Measurements from ENCODE around the gene CFLAR. TPM values are rescaled to one million over a fixed set of nuclear protein-coding genes. Genes with fewer than 3 reads are reported as not detected.

The CFLAR gene
- total and polyA plus RNA-seq, 2 donors from 2014 or later, result 47.2 to 263 TPM

DNA sequence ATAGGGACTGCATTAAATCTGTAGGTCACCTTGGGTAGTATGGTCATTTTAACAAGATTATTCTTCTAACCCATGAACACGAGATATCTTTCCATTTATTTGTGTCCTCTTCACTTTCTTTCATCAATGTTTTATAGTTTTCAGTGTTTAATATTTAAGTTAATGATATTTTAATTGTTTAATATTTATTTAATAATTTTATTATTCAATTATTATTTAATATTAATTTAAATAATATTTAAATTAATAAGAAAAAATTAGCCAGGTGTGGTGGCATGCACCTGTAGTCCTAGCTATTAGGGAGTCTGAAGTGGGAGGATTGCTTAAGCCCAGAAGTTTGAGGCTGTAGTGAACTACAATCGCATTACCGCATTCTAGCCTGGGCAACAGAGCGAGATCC is 100.0 kb downstream of the CFLAR start:
- H3K4me3 ChIP-seq (ENCODE audit: low read length in 3 of 3), result no peak overlapping the region
- DNase-seq, result no peak
- no peaks in the 10 kb centered on the region for H3K27me3 ChIP-seq (ENCODE audit: control insufficient read depth, insufficient read depth, low read length)
- peaks cover 0 to 10% (median 8%) of the 10 kb centered on the region in 3 donors for H3K4me1 ChIP-seq (ENCODE audit: control insufficient read depth in 2 of 3, insufficient read depth in 2 of 3, low read depth in 1 of 3, low read length in 3 of 3)
- H3K9ac ChIP-seq (ENCODE audit: low read length in 3 of 3), result no peak overlapping the region
- no peaks in the 10 kb centered on the region for H3K9me3 ChIP-seq (ENCODE audit: control insufficient read depth in 2 of 3, insufficient read depth in 1 of 3, low read length in 3 of 3)
- no peak overlapping the region for H3K27ac ChIP-seq (ENCODE audit: low read depth in 2 of 2, low read length in 2 of 2)
- peaks cover 0 to 6% (median 0%) of the 10 kb centered on the region in 3 donors for H3K36me3 ChIP-seq (ENCODE audit: control insufficient read depth in 2 of 3, insufficient read depth in 3 of 3, low read length in 3 of 3)
- intact Hi-C loops (cut with DNase I), result no loop called here
- TF ChIP-seq, protein P1, sequence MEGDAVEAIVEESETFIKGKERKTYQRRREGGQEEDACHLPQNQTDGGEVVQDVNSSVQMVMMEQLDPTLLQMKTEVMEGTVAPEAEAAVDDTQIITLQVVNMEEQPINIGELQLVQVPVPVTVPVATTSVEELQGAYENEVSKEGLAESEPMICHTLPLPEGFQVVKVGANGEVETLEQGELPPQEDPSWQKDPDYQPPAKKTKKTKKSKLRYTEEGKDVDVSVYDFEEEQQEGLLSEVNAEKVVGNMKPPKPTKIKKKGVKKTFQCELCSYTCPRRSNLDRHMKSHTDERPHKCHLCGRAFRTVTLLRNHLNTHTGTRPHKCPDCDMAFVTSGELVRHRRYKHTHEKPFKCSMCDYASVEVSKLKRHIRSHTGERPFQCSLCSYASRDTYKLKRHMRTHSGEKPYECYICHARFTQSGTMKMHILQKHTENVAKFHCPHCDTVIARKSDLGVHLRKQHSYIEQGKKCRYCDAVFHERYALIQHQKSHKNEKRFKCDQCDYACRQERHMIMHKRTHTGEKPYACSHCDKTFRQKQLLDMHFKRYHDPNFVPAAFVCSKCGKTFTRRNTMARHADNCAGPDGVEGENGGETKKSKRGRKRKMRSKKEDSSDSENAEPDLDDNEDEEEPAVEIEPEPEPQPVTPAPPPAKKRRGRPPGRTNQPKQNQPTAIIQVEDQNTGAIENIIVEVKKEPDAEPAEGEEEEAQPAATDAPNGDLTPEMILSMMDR (IDR thresholded peaks at IDR 0.05; ENCODE audit: borderline replicate concordance, extremely low read depth, insufficient read depth), result no peak
- no peak for FAIRE-seq

DNA sequence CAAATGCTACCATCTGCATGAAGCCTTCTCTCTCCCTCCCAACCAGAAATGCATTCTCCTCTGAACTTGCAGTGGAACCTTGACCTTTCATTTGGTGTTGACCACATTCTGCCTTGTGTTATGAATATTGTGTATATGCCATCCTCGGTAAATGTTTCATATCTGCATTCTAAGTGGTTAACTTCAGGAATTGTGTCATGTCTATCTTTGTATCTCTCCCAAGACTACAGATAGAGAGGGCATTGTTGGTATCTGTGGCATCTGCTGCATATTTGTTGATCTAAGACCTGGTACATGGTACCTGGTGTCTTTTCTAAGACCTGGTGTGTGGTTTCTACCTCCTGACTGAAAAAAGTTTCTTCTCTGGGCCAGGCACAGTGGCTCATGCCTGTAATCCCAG is 101.0 kb downstream of the CFLAR start:
- Histone ChIP-seq H3K9me3 (ENCODE audit: control insufficient read depth in 2 of 3, insufficient read depth in 1 of 3, low read length in 3 of 3) (no peaks in the 10 kb centered on the region), H3K4me3 (ENCODE audit: low read length in 3 of 3) (no peak overlapping the region), H3K4me1 (ENCODE audit: control insufficient read depth in 2 of 3, insufficient read depth in 2 of 3, low read depth in 1 of 3, low read length in 3 of 3) (peaks cover 0 to 10% (median 8%) of the 10 kb centered on the region in 3 donors), H3K36me3 (ENCODE audit: control insufficient read depth in 2 of 3, insufficient read depth in 3 of 3, low read length in 3 of 3) (peaks cover 0 to 6% (median 0%) of the 10 kb centered on the region in 3 donors), H3K9ac (ENCODE audit: low read length in 3 of 3) (no peak overlapping the region), H3K27me3 (ENCODE audit: control insufficient read depth, insufficient read depth, low read length) (no peaks in the 10 kb centered on the region), H3K27ac (ENCODE audit: low read depth in 2 of 2, low read length in 2 of 2) (no peak overlapping the region)
- TF ChIP-seq, protein P1 (IDR thresholded peaks at IDR 0.05; ENCODE audit: borderline replicate concordance, extremely low read depth, insufficient read depth), result no peak
- no peak for DNase-seq
- FAIRE-seq, result no peak
- intact Hi-C loops (cut with DNase I), result no loop called here

DNA sequence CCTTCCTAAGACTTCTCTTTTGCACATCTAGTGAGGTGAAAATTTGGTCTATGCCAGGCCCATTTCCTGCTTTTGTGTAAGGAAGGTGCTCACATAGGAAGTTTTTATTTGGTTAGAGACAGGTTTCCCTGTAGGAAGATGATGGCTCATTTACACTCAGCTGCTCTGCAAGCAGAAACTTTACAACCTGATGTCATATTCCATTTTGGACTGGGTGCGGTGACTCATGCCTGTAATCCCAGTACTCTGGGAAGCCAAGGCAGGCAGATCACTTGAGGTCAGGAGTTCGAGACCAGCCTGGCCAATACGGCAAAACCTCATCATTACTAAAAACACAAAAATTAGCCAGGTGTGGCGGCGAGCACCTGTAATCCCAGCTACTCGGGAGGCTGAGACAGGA is 102.8 kb downstream of the CFLAR start:
- TF ChIP-seq, protein P1 (IDR thresholded peaks at IDR 0.05; ENCODE audit: borderline replicate concordance, extremely low read depth, insufficient read depth), result no peak
- intact Hi-C loops (cut with DNase I), result no loop called here
- no peaks in the 10 kb centered on the region for H3K9me3 ChIP-seq (ENCODE audit: control insufficient read depth in 2 of 3, insufficient read depth in 1 of 3, low read length in 3 of 3)
- H3K36me3 ChIP-seq (ENCODE audit: control insufficient read depth in 2 of 3, insufficient read depth in 3 of 3, low read length in 3 of 3), result peaks cover 0 to 6% (median 0%) of the 10 kb centered on the region in 3 donors
- no peak for FAIRE-seq
- H3K4me3 ChIP-seq (ENCODE audit: low read length in 3 of 3), result no peak overlapping the region
- H3K9ac ChIP-seq (ENCODE audit: low read length in 3 of 3), result no peak overlapping the region
- no peak for DNase-seq
- H3K27me3 ChIP-seq (ENCODE audit: control insufficient read depth, insufficient read depth, low read length), result no peaks in the 10 kb centered on the region
- H3K4me1 ChIP-seq (ENCODE audit: control insufficient read depth in 2 of 3, insufficient read depth in 2 of 3, low read depth in 1 of 3, low read length in 3 of 3), result peaks cover 0 to 10% (median 8%) of the 10 kb centered on the region in 3 donors
- H3K27ac ChIP-seq (ENCODE audit: low read depth in 2 of 2, low read length in 2 of 2), result no peak overlapping the region
